HL-60/S4 treated with retinoic acid at 250 ng/mL for 4 days and 3 days (cell line): ENCODE measurements around the gene SEPTIN10.
"Not testable (repeated sequence)": the region's sequence is repeated elsewhere in the genome, so short reads cannot be mapped to it uniquely, and the experiment has no call there.

ENCODE experiments used
- in situ Hi-C: fragments of 300-500 bp; cut with MboI; formaldehyde crosslinking; loops from 2 replicates; pipeline ENCODE4 v1.7.0; 2022; ENCODE audit warnings: low sequenced_read_pairs

SEPTIN10 gene

DNA sequence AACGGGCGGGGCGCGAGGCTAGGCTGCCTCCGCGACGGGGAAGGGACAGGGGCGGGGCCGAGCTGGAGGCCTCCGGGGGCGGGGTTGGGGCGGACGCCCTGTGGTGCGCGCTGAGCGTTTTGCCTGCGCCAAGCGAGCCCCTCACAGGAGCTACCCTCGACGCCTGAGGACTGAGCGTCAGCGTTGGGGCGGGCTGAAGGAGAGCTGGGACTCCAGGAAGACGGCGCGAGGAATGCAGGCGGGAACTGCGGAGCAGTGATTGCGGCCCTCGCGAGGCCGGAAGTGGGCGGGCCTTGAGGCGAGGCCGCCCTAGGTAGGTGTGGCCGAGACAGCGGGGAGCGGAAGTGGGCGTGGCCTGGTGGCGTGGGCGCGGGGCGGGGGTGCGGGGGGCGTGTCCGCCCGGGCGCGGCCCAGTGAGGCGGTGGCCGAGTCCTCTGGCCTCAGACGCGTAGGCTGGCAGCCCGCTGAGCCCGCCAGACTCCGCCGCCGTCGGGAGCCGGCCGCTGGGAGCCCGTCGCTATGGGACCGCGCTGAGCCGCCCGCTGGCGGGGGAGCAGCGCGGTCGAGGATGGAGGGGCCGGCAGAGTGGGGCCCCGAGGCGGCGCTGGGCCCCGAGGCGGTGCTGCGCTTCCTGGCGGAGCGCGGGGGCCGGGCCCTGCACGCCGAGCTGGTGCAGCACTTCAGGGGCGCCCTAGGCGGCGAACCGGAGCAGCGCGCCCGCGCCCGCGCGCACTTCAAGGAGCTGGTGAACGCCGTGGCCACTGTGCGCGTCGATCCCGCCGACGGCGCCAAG lies at the start of gene SEPTIN10, which contains the start of gene SOWAHC:
Gene SEPTIN10 (minus strand): TSS at position 45 of the 793 bp plus-strand sequence. CDS start 139 bp downstream, outside the sequence.
Gene SOWAHC (plus strand): TSS at position 443 of the 793 bp plus-strand sequence. CDS start 126 bp downstream, at position 569.
- in situ Hi-C loops, result no loop called here

GRCh38 chr2:109662889-109663288 lies 49.1 kb upstream of the SEPTIN10 start:
- in situ Hi-C loops, result no loop called here

DNA sequence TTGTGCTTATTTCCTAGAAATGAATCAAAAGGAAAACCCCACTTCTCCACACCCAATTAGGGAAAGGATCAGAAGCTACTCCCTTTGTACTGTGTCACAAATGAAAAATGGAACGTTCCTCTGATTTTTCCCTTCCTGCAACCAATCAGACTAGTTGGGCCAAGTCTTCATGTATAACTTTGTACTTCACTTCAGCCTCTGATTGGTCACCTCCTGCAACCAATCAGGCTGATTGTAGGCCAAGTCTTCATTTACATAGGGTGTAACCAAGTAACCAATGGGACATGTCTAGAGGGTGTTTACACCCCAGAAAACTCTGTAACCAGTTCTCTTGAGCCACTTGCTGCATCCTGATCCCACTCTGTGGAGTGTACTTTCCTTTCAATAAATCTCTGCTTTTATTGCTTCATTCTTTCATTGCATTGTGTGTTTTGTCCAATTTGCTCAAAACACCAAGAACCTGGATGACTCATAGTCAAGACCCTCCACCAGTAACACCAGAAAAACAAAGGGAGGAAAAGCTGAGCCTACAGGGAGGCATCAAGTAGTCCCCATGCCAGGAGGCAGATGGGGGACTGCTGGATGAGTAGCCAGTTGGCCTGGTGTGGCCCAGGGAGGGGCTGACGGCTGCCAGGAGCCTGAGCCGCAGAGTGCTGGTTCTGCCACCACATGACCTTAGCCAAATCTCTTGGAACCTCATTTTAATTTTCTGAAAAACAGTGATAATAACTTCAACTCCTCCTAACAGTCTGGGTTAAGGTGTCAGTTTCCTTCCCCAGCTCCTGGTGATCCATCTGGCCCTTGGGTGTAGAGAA lies 46.5 kb upstream of the SEPTIN10 start:
- in situ Hi-C loops, result no loop called here

DNA sequence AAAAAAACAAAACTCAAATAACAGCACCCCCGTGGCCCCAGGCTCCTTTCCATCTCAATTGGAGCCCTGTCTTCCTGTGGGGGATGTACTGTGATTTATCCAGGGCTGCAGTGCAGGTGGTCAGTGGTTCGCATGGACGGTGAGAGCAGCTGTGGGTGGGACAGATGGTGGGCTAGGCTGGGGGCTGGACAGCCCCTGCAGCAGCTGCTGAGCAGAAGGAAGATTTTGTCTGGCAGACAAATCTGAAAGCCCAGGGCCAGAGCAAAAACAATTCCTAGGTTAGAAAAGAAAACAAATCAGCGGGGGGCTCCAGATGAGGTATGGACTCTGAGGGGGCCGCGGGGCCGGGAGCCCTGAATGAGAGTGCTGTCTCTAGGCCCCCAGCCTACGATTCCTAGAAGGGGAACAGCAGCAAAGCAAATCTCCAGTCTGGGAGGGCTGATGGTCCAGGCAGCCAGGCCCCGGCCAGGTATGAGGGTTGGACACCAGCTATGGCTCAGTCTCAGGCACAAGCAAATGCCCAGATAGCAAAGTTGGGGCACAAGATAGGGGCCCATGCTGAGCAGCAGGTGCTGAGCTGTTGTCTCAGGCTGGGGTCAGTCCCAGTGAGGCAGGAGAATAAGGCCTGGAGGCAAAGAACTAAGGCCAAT lies 45.8 kb upstream of the SEPTIN10 start:
- in situ Hi-C loops, result no loop called here

- in situ Hi-C loops, result no loop called here
These were observed 41.5 kb upstream of the SEPTIN10 start for GRCh38 chr2:109655287-109655686.

GRCh38 chr2:109654326-109655050 lies 40.7 kb upstream of the SEPTIN10 start:
- in situ Hi-C loops, result no loop called here

GRCh38 chr2:109649736-109650695 lies 36.2 kb upstream of the SEPTIN10 start:
- in situ Hi-C loops, result no loop called here

- in situ Hi-C loops, result no loop called here
These were observed 34.3 kb upstream of the SEPTIN10 start for GRCh38 chr2:109648041-109648527.

- in situ Hi-C loops, result no loop called here
These were observed 33.9 kb upstream of the SEPTIN10 start for GRCh38 chr2:109647636-109648035.

DNA sequence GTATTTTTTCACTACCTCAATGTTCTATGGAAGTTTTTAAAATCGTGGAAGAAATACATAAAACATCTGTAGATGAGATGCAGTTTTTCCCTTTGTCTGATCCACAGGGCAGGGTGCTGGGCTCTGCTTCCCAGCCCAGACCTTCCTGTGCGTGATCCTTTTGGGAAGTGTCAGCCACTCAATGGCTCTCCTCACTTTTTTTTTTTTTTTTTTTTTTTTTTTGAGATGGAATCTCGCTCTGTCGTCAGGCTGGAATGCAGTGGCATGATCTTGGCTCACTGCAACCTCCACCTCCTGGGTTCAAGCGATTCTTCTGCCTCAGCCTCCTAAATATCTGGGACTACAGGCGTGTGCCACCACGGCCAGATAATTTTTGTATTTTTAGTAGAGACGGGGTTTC lies 33.2 kb upstream of the SEPTIN10 start:
- in situ Hi-C loops, result no loop called here

- in situ Hi-C loops, result no loop called here
These were observed 31.8 kb upstream of the SEPTIN10 start for GRCh38 chr2:109645412-109646184.

GRCh38 chr2:109644571-109645275 lies 31.0 kb upstream of the SEPTIN10 start:
- in situ Hi-C loops, result no loop called here

DNA sequence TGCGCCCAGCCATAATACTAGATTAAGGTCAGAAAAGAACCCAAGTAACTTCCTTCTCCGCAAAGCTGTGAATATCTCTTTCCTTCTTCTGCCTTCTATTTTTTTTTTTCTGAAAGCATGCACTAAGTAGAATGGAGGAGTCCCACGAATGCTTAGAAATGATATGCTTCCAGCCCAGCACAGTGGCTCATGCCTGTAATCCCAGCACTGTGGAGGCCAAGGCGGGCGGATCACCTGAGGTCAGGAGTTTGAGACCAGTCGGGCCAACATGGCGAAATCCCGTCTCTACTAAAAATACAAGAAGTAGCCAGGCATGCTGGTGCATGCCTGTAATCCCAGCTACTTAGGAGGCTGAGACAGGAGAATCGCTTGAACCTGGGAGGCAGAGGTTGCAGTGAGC lies 26.2 kb upstream of the SEPTIN10 start:
- in situ Hi-C loops, result not testable (repeated sequence)

GRCh38 chr2:109638795-109639194 lies 25.0 kb upstream of the SEPTIN10 start:
- in situ Hi-C loops, result no loop called here

DNA sequence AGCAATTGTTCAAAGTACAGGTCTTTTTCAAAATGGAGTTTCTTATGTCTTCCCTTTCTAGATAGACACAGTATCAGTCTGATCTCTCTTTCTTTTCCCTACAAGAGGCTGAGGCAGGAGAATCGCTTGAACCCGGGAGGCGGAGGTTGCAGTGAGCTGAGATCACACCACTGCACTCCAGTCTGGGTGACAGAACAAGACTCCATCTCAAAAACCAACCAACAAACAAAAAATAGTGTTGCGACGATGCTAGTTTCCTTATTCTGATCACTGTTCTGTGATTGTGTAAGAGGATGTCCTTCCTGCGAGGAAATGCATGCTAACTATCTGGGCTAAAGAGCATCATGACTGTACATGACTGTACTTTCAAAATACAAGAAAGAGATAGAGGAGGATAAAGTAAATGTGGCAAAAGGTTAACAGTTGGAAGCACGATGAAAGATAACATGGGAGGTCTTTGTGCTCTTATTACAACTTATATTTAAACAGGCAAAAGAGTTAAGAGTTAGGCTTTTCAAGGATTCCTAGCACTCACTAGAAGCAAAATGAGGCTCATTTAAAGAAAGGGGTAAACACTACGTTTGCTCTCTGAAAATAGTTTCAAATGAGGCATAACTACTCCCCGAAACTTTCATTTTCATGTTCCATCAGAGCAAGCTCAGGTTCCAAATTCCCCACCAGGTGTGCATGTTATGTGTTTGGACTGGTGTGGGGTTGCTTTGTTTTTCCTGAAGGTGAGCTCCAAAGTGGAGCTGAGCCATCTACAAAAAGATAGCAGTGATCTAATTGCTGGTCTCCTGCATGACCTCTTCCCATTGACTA lies 24.2 kb upstream of the SEPTIN10 start:
- in situ Hi-C loops, result no loop called here

DNA sequence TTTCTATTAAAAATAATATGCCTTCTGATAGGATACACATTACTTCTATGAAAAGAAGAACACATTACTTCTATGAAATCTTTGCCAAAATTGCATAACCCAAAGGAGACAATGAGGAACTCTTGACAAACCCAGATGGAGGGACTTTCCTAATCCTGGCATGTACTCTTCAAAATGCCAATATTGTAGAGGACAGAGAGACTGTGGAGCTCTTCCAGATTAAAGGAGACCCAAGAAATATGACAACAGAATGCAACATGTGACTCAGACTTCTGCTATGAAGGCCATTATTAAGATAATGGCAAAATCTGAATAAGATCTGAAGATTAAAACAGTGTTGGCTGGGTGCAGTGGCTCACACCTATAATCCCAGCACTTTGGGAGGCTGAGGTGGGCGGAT lies 22.6 kb upstream of the SEPTIN10 start:
- in situ Hi-C loops, result no loop called here
